Hepatocyte (in vitro differentiated cells): Measurements from ENCODE around the gene PRELID3B.

Experiments
- EZH2phosphoT487 ChIP-seq: fragments of 200-600 bp; sonication (generic); IDR thresholded peaks from one replicate; pipeline ENCODE4 v1.6.1; 2018; ENCODE audit warnings: antibody characterized with exemption, mild to moderate bottlenecking, low read depth, moderate library complexity; ENCODE audit not compliant: unreplicated experiment, severe bottlenecking
- TF ChIP-seq, protein P1 (sequence below): fragments of 200-600 bp; sonication (generic); IDR thresholded peaks from 2 replicates; pipeline ENCODE4 v1.5.1; 2016; ENCODE audit warnings: antibody characterized with exemption, mild to moderate bottlenecking; ENCODE audit not compliant: poor library complexity

DNA sequence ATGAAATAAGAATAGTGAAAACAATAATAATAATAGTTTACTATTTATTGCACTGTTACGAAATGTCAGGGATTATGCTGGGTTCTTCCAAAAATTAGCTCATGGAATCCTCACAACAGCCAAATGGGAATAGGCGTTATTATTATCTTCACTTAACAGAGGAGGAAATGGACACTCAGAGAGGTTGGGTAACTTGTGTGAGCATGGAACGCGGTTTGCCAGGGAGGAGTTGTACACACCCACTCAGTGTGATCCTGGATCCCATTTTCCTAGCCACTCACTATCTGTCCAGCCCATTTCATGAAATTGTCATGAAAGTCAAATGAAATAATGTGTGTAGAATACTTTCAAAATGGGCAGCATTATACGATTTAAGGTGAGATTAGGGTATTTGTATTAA is 56.9 kb downstream of the PRELID3B start:
- TF ChIP-seq, protein P1, sequence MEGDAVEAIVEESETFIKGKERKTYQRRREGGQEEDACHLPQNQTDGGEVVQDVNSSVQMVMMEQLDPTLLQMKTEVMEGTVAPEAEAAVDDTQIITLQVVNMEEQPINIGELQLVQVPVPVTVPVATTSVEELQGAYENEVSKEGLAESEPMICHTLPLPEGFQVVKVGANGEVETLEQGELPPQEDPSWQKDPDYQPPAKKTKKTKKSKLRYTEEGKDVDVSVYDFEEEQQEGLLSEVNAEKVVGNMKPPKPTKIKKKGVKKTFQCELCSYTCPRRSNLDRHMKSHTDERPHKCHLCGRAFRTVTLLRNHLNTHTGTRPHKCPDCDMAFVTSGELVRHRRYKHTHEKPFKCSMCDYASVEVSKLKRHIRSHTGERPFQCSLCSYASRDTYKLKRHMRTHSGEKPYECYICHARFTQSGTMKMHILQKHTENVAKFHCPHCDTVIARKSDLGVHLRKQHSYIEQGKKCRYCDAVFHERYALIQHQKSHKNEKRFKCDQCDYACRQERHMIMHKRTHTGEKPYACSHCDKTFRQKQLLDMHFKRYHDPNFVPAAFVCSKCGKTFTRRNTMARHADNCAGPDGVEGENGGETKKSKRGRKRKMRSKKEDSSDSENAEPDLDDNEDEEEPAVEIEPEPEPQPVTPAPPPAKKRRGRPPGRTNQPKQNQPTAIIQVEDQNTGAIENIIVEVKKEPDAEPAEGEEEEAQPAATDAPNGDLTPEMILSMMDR = no peak
- no peak for TF ChIP-seq EZH2phosphoT487
